HUDEP-2 (cell line): Measurements from ENCODE around the gene TNIP1.

ENCODE experiments used
- DNase-seq, 76 experiments: peaks; one replicate each; lab custom pipeline; 2025; ENCODE audit not compliant: unreplicated experiment in 76 of 76; lab: John Stamatoyannopoulos, UW

Gene TNIP1

GRCh38 chr5:151106043-151106442 lies 25.2 kb upstream of the TNIP1 start:
- peak in 14 of 76 experiments; percentile 4 to 26 (median 14) for DNase-seq

GRCh38 chr5:151105561-151105960 lies 24.7 kb upstream of the TNIP1 start:
- DNase-seq: no peak

- no peak for DNase-seq
Measured at GRCh38 chr5:151104795-151105194, 24.0 kb upstream of the TNIP1 start.

GRCh38 chr5:151101746-151102145 lies 20.9 kb upstream of the TNIP1 start:
- peak in 3 of 76 experiments; percentile 31 to 43 (median 32) for DNase-seq

- peak in 74 of 76 experiments; percentile 20 to 89 (median 68) for DNase-seq
Measured at GRCh38 chr5:151101151-151101550, 20.3 kb upstream of the TNIP1 start.

GRCh38 chr5:151100681-151101080 lies 19.8 kb upstream of the TNIP1 start:
- DNase-seq: peak in 20 of 76 experiments; percentile 10 to 69 (median 40)

- DNase-seq: no peak
Measured at GRCh38 chr5:151098768-151099121, 17.9 kb upstream of the TNIP1 start.

- no peak for DNase-seq
Measured at GRCh38 chr5:151097820-151098767, 17.3 kb upstream of the TNIP1 start.

- no peak for DNase-seq
Measured at GRCh38 chr5:151097061-151097460, 16.2 kb upstream of the TNIP1 start.

GRCh38 chr5:151096001-151096373 lies 15.2 kb upstream of the TNIP1 start:
- DNase-seq: no peak

- no peak for DNase-seq
Measured at GRCh38 chr5:151095341-151096000, 14.6 kb upstream of the TNIP1 start.

GRCh38 chr5:151094852-151095245 lies 14.0 kb upstream of the TNIP1 start:
- no peak for DNase-seq

- no peak for DNase-seq
Measured at GRCh38 chr5:151094030-151094851, 13.4 kb upstream of the TNIP1 start.

- no peak for DNase-seq
Measured at GRCh38 chr5:151093476-151093889, 12.6 kb upstream of the TNIP1 start.

- DNase-seq: peak in 3 of 76 experiments; percentile 8 to 15 (median 11)
Measured at GRCh38 chr5:151092762-151093161, 11.9 kb upstream of the TNIP1 start.

GRCh38 chr5:151089726-151090125 lies 8.9 kb upstream of the TNIP1 start:
- DNase-seq: no peak

GRCh38 chr5:151088986-151089385 lies 8.2 kb upstream of the TNIP1 start:
- DNase-seq: no peak

- DNase-seq: no peak
Measured at GRCh38 chr5:151087486-151087885, 6.7 kb upstream of the TNIP1 start.

GRCh38 chr5:151086905-151087360 lies 6.1 kb upstream of the TNIP1 start:
- DNase-seq: no peak

GRCh38 chr5:151086192-151086869 lies 5.5 kb upstream of the TNIP1 start:
- DNase-seq: no peak
